HEK293T (cell line): ENCODE results near the gene PDZD7.

Experiments
- CTCF ChIA-PET: fragments of 350-600 bp; formaldehyde crosslinking; extraction: SDS; loops from one replicate; lab custom pipeline; 2021; ENCODE audit warnings: antibody characterized with exemption, inconsistent platforms; lab: Yijun Ruan, JAX
- POLR2A ChIA-PET: fragments of 350-600 bp; formaldehyde crosslinking; extraction: SDS; loops from one replicate; lab custom pipeline; 2020; ENCODE audit warnings: antibody characterized with exemption, inconsistent platforms; lab: Yijun Ruan, JAX
- DNase-seq: peaks from one replicate; pipeline ENCODE4 v3.0.0; 2012; ENCODE audit warnings: mixed read lengths; ENCODE audit errors: extremely low spot score
- ARNT ChIP-seq: fragments of 450-650 bp; IDR thresholded peaks from 2 replicates; pipeline ENCODE4 v1.6.1; 2017; ENCODE audit warnings: mild to moderate bottlenecking
- BHLHE40 ChIP-seq: fragments of 450-650 bp; IDR thresholded peaks from 2 replicates; pipeline ENCODE4 v1.6.1; 2016; ENCODE audit warnings: mild to moderate bottlenecking, moderate library complexity, borderline replicate concordance
- CTBP1 ChIP-seq: fragments of 450-650 bp; IDR thresholded peaks from 2 replicates; pipeline ENCODE4 v1.6.1; 2016; ENCODE audit warnings: borderline replicate concordance
- ELF4 ChIP-seq: fragments of 450-650 bp; IDR thresholded peaks from 2 replicates; pipeline ENCODE4 v1.6.1; 2017; ENCODE audit warnings: antibody characterized with exemption
- FOXA1 ChIP-seq: fragments of 450-650 bp; IDR thresholded peaks from 2 replicates; pipeline ENCODE4 v1.6.1; 2016; ENCODE audit warnings: mild to moderate bottlenecking
- FOXK2 ChIP-seq: fragments of 450-650 bp; IDR thresholded peaks from 2 replicates; pipeline ENCODE4 v1.6.1; 2016; ENCODE audit warnings: mild to moderate bottlenecking
- FOXM1 ChIP-seq: fragments of 450-650 bp; IDR thresholded peaks from 2 replicates; pipeline ENCODE4 v1.6.1; 2017; ENCODE audit warnings: mild to moderate bottlenecking, borderline replicate concordance
- HDGF ChIP-seq: fragments of 450-650 bp; IDR thresholded peaks from 2 replicates; pipeline ENCODE4 v1.6.1; 2017; ENCODE audit warnings: antibody characterized with exemption, borderline replicate concordance
- L3MBTL2 ChIP-seq: fragments of 450-650 bp; conservative IDR thresholded peaks from 2 replicates; pipeline ENCODE4 v1.6.1; 2016; ENCODE audit warnings: mild to moderate bottlenecking
- LEF1 ChIP-seq: fragments of 450-650 bp; IDR thresholded peaks from 2 replicates; pipeline ENCODE4 v1.6.1; 2017; ENCODE audit warnings: mild to moderate bottlenecking, borderline replicate concordance
- NFRKB ChIP-seq: fragments of 450-650 bp; IDR thresholded peaks from 2 replicates; pipeline ENCODE4 v1.6.1; 2016; ENCODE audit warnings: mild to moderate bottlenecking, moderate library complexity
- PKNOX1 ChIP-seq: fragments of 450-650 bp; IDR thresholded peaks from 2 replicates; pipeline ENCODE4 v1.6.1; 2016
- SP1 ChIP-seq: fragments of 450-650 bp; IDR thresholded peaks from 2 replicates; pipeline ENCODE4 v1.6.1; 2017
- SUZ12 ChIP-seq: fragments of 450-650 bp; IDR thresholded peaks from 2 replicates; pipeline ENCODE4 v1.6.1; 2016; ENCODE audit warnings: mild to moderate bottlenecking
- TARDBP ChIP-seq: fragments of 450-650 bp; IDR thresholded peaks from 2 replicates; pipeline ENCODE4 v1.6.1; 2016
- ZNF384 ChIP-seq: fragments of 450-650 bp; IDR thresholded peaks from 2 replicates; pipeline ENCODE4 v1.6.1; 2016

Gene PDZD7

GRCh38 chr10:101062232-101063049, 31.5 kb upstream of the PDZD7 start:
- POLR2A ChIA-PET, result interaction anchor here (0.9 to 9.2 kb wide), 10 partner anchors 10 to 59 kb away, joined by 3 to 81 read pairs (median 8); partner anchors contain the start of genes PDZD7 and SFXN3
- DNase-seq, result peak; percentile 72
- CTCF ChIA-PET, result interaction anchor here (0.6 to 4.5 kb wide), 7 partner anchors 11 to 227 kb away, joined by 3 to 30 read pairs (median 6); no protein-coding TSS in a partner anchor
- no peak for TF ChIP-seq FOXM1
- no peak; the same call in 1 of the 2 replicates for TF ChIP-seq LEF1
- TF ChIP-seq L3MBTL2, result peak; percentile 77
- TF ChIP-seq TARDBP, result no peak
- TF ChIP-seq FOXA1, result no peak

- POLR2A ChIA-PET, result interaction anchor here (0.7 to 9.2 kb wide), 20 partner anchors 9 to 85 kb away, joined by 3 to 81 read pairs (median 4); partner anchors contain the start of genes PDZD7 and SFXN3
- TF ChIP-seq L3MBTL2 (peak; percentile 56; the same call in 1 of the 2 replicates), FOXK2 (no peak)
- CTCF ChIA-PET, result interaction anchor here (0.5 to 4.5 kb wide), 8 partner anchors 11 to 93 kb away, joined by 3 to 30 read pairs (median 6); no protein-coding TSS in a partner anchor
- DNase-seq, result peak; percentile 56
Observed at GRCh38 chr10:101061624-101062231, 30.8 kb upstream of the PDZD7 start, which contains the start of gene KAZALD1. KAZALD1 (plus strand) TSS chr10:101061989; CDS start chr10:101062593, 604 bp downstream.

DNA sequence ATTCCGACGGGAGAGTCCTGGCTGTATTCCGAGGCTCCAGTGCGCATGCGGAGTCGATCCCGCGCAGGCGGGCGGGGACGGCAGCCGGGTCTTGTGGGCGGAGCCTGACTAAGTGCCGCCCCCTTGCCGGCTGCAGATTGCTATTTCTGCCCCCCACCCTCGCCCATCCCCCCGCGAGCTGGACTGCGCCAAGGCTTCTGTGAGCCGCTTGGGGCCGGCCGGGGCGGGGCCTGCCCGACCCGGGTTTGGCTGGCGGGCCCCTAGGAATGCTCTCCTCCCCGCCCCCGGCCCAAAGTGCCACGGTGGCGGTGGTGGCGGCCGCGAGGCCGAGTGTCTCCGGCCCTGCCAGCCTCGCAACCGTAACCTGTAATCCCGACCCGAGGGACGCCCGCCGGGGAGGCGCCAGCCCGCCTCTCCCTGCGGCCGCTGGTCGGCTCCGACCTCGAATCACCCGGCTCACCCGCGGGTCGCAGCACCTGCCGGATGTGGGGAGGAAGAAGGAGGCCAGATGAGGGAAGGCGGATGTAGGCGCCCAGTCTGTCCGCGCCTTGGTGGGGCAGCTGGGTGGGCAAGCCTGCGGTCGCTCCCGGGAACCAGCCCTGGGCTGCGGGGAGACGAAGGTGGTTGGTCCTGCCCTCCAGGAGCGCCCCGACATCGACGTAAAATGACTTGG, 30.2 kb upstream of the PDZD7 start:
- DNase-seq, result peak; percentile 99
- TF ChIP-seq L3MBTL2, result 0 out of 2 replicates have a peak, but pooled peaks have one; percentile 69
- TF ChIP-seq SUZ12, result no peak
- peak; percentile 66; the same call in 1 of the 2 replicates for TF ChIP-seq LEF1
- ChIA-PET CTCF (interaction anchor here (0.7 to 4.5 kb wide), 13 partner anchors 10 to 81 kb away, joined by 3 to 30 read pairs (median 5); no protein-coding TSS in a partner anchor), POLR2A (interaction anchor here (0.7 to 9.2 kb wide), 23 partner anchors 9 to 85 kb away, joined by 3 to 81 read pairs (median 4); partner anchors contain the start of genes PDZD7 and SFXN3)

DNA sequence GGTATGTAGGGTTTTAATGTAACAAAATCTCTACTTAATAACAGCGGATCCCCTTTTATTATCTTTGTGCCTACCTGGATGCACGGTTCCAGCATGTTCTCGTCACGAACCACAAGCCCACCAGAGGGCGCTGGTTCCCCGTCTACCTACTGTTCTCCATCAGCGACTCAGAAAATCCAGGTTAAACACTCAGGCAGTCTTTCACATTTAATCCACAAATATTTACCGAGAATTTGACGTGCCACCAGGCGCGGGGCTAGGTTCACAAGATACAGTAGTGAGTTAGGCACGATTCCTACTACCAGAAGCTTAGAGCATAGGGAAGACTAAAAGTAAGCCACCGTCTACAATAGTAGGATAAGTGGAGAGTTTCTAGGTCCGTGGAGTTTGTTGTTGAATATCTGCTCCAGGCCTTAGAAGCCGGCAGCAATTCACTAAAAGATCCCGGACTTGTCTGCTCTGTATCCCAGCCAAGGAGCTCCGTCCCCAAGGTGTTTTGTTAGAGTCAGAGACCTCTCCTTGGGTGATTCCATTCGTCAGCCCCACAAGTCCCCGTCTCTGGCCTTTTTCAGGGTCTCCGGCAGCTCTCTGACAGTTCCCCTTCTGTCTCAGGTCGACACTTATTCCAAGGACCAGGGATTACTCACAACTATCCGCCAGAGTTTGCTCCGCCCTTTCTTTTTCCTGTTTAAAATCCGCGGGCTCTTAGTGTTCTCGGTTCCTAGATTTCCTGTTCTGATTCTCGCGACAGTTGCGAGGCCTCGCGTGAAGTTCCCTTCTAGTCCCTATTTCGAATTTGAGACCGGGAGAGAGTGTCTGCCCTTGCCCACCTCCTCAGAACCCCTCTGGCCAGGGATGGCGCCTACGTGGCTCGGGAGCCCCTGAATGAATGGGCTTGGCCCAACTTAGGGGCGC, 29.4 kb upstream of the PDZD7 start:
- TF ChIP-seq CTBP1 (peak; percentile 73), PKNOX1 (no peak)
- POLR2A ChIA-PET, result interaction anchor here (0.7 to 9.2 kb wide), 14 partner anchors 8 to 86 kb away, joined by 3 to 81 read pairs (median 4); partner anchors contain the start of genes PDZD7 and SFXN3
- peak; percentile 88 for DNase-seq
- CTCF ChIA-PET, result interaction anchor here (0.7 to 4.5 kb wide), 11 partner anchors 9 to 176 kb away, joined by 3 to 30 read pairs (median 3); no protein-coding TSS in a partner anchor

DNA sequence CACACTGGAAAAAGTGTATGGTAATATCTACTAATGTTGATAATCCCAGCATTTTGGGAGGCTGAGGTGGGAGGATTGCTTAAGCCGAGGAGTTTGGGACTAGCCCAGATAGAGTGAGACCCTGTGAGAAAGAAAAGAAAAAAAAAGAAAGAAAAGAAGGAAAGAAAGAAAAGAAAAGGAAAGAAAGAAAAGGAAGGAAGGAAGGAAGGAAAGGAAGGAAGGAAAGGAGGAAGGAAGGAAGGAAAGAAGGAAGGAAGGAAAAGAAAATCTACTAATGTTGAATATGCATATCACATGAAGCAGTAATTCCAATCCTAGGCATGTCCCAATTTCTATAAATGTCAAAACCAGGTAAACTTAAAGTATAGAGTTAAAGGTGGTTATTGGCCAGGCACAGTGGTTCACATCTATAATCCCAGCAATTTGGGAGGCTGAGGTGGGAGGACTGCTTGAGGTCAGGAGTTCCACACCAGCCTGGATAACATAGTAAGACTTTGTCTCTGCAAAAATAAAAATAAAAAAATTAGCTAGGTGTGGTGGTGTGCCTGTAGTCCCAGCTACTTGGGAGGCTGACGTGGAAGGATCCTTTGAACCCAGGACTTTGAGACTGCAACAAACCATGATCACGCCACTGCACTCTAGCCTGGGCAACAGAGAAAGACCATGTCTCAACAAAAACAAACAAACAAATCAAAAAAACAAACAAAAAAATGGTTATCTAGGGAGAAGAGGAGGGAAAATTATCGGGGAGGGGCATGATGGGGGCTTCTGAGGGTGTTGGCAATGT, 25.6 kb upstream of the PDZD7 start:
- ChIA-PET CTCF (interaction anchor here (1.2 to 7.0 kb wide), 4 partner anchors 10 to 39 kb away, joined by 4 to 63 read pairs (median 8); no protein-coding TSS in a partner anchor), POLR2A (interaction anchor here (1.4 to 1.5 kb wide), 2 partner anchors 13 kb away, joined by 4 to 8 read pairs; no protein-coding TSS in a partner anchor)
- no peak for TF ChIP-seq FOXK2
- no peak for TF ChIP-seq TARDBP
- TF ChIP-seq FOXA1, result no peak
- TF ChIP-seq NFRKB, result no peak
- no peak for TF ChIP-seq L3MBTL2
- no peak for TF ChIP-seq ARNT
- no peak for TF ChIP-seq PKNOX1
- no peak for TF ChIP-seq ELF4
- TF ChIP-seq BHLHE40, result no peak
- no peak for TF ChIP-seq CTBP1
- no peak for TF ChIP-seq ZNF384
- TF ChIP-seq HDGF, result no peak
- TF ChIP-seq LEF1, result no peak
- no peak for TF ChIP-seq SP1
- no peak for TF ChIP-seq FOXM1
- no peak for TF ChIP-seq SUZ12
- no peak for DNase-seq
